SU-DHL-6 (cell line): Measurements from ENCODE around the gene EXOC4.

Experiments used
- H2AFZ ChIP-seq: fragments of 200-600 bp; sonication (generic); 2 replicates; pipeline ENCODE4 v1.6.1; 2014; ENCODE audit warnings: low read depth, mild to moderate bottlenecking, moderate library complexity, mixed read lengths, antibody characterized with exemption, low read length; ENCODE audit not compliant: severe bottlenecking
- H3F3A ChIP-seq: fragments of 200-600 bp; shearing (Covaris generic); 2 replicates; pipeline ENCODE4 v1.6.0; 2016; ENCODE audit warnings: antibody characterized with exemption, mild to moderate bottlenecking; ENCODE audit not compliant: insufficient read depth
- H3K27ac ChIP-seq: fragments of 200-600 bp; sonication (generic); 2 replicates; pipeline ENCODE4 v1.5.1; 2016; ENCODE audit warnings: low read depth, mild to moderate bottlenecking, low read length, moderate library complexity, mixed read lengths
- H3K27me3 ChIP-seq: fragments of 200-600 bp; sonication (generic), shearing (Covaris generic); 2 replicates; pipeline ENCODE4 v1.6.0; 2014; ENCODE audit warnings: mild to moderate bottlenecking, low read length
- H3K36me3 ChIP-seq: fragments of 200-600 bp; sonication (generic); 2 replicates; pipeline ENCODE4 v1.6.1; 2014; ENCODE audit warnings: mild to moderate bottlenecking, low read length, mixed read lengths
- H3K4me2 ChIP-seq: fragments of 300-600, 200-600 bp; shearing (Covaris generic), sonication (generic); 2 replicates; pipeline ENCODE4 v1.6.0; 2014; ENCODE audit warnings: low read length, low read depth, mild to moderate bottlenecking; ENCODE audit not compliant: poor library complexity, severe bottlenecking
- H3K4me3 ChIP-seq: fragments of 200-600 bp; sonication (generic); 2 replicates; pipeline ENCODE4 v1.5.1; 2014; ENCODE audit warnings: antibody characterized with exemption, low read length, mild to moderate bottlenecking, mixed read lengths; ENCODE audit not compliant: insufficient read depth, poor library complexity, severe bottlenecking
- H3K79me2 ChIP-seq: fragments of 200-600 bp; sonication (generic); 2 replicates; pipeline ENCODE4 v1.6.1; 2014; ENCODE audit warnings: mild to moderate bottlenecking, low read length, moderate library complexity; ENCODE audit not compliant: insufficient read depth
- H3K9ac ChIP-seq: fragments of 200-600 bp; sonication (generic); 2 replicates; pipeline ENCODE4 v1.7.0; 2014; ENCODE audit warnings: mild to moderate bottlenecking, low read length
- H3K9me2 ChIP-seq: fragments of 200-600 bp; sonication (generic); replicated peaks from 2 replicates; pipeline ENCODE4 v1.6.1; 2014; ENCODE audit warnings: low read length; ENCODE audit not compliant: insufficient read depth
- H3K9me3 ChIP-seq: fragments of 200-600 bp; sonication (generic); 2 replicates; pipeline ENCODE4 v1.6.1; 2014; ENCODE audit warnings: low read length, mixed read lengths; ENCODE audit not compliant: insufficient read depth
- H4K20me1 ChIP-seq: fragments of 200-600 bp; sonication (generic); 2 replicates; pipeline ENCODE4 v1.6.1; 2014; ENCODE audit warnings: low read depth, mild to moderate bottlenecking, antibody characterized with exemption, low read length, moderate library complexity, mixed read lengths
- EZH2phosphoT487 ChIP-seq: fragments of 200-600 bp; sonication (generic), shearing (Covaris generic); conservative IDR thresholded peaks from 2 replicates; pipeline ENCODE4 v1.6.1; 2018; ENCODE audit warnings: mild to moderate bottlenecking, antibody characterized with exemption, low read length, moderate library complexity, mixed read lengths
- TF ChIP-seq, protein P1 (sequence below): fragments of 200-600 bp; sonication (generic); IDR thresholded peaks from one replicate; pipeline ENCODE4 v1.5.1; 2017; ENCODE audit warnings: antibody characterized with exemption, mild to moderate bottlenecking, low read length, moderate library complexity; ENCODE audit not compliant: insufficient read depth, poor library complexity, severe bottlenecking

EXOC4 gene

DNA sequence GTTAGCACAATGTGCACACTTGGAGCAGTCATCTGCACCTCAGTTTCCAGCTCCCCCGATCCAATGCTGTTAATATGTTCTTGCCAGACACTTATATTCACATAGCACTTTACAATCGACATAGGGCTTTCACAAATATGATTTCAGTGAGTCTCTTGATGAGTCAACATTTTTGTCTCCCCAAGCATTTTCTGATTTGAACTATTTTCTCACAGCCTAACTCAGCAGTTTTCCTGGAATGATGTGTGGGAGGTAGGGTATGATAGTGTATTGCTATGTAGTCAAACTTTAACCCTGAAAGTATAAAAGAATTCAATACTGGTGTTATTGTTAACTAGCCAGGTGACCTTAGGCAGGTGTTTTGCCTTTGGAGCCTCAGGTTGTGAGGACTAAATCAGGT is 791.8 kb downstream of the EXOC4 start:
- Histone ChIP-seq H3K9ac (no peak overlapping the region), H3K79me2 (no peaks in the 10 kb centered on the region), H3K9me2 (no peaks in the 10 kb centered on the region), H3K9me3 (no peaks in the 10 kb centered on the region), H3K4me2 (no peak overlapping the region), H3F3A (no peaks in the 10 kb centered on the region), H3K4me3 (no peak overlapping the region), H2AFZ (no peak overlapping the region), H3K36me3 (no peaks in the 10 kb centered on the region), H4K20me1 (no peaks in the 10 kb centered on the region), H3K27ac (no peak overlapping the region), H3K27me3 (no peaks in the 10 kb centered on the region)
- TF ChIP-seq, protein P1, sequence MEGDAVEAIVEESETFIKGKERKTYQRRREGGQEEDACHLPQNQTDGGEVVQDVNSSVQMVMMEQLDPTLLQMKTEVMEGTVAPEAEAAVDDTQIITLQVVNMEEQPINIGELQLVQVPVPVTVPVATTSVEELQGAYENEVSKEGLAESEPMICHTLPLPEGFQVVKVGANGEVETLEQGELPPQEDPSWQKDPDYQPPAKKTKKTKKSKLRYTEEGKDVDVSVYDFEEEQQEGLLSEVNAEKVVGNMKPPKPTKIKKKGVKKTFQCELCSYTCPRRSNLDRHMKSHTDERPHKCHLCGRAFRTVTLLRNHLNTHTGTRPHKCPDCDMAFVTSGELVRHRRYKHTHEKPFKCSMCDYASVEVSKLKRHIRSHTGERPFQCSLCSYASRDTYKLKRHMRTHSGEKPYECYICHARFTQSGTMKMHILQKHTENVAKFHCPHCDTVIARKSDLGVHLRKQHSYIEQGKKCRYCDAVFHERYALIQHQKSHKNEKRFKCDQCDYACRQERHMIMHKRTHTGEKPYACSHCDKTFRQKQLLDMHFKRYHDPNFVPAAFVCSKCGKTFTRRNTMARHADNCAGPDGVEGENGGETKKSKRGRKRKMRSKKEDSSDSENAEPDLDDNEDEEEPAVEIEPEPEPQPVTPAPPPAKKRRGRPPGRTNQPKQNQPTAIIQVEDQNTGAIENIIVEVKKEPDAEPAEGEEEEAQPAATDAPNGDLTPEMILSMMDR, result no peak
- no peak for TF ChIP-seq EZH2phosphoT487

DNA sequence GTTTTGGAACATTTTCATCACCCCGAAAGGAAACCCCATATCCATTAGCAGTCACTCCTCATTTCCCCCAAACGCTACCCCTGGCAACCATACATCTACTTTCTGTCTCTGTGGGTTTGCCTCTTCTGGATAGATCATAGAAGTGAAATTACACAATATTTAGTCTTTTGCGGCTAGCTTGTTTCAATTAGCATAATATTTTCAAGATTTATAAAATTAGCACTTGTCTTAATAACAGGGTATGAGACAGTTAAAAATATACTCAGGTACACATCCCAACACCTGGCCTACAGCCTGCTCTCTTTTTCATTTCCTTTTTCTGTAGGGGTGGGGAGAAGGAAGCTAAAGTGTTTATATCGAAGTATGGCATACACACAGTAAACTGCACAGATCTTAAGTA is 792.8 kb downstream of the EXOC4 start:
- Histone ChIP-seq H3K79me2 (no peaks in the 10 kb centered on the region), H3K27ac (no peak overlapping the region), H3K4me3 (no peak overlapping the region), H3F3A (no peaks in the 10 kb centered on the region), H3K27me3 (no peaks in the 10 kb centered on the region), H3K9ac (no peak overlapping the region), H2AFZ (no peak overlapping the region), H3K36me3 (no peaks in the 10 kb centered on the region), H3K9me2 (no peaks in the 10 kb centered on the region), H3K9me3 (no peaks in the 10 kb centered on the region), H4K20me1 (no peaks in the 10 kb centered on the region), H3K4me2 (peak overlapping the region; percentile 30)
- TF ChIP-seq, protein P1, result no peak
- TF ChIP-seq EZH2phosphoT487, result no peak

DNA sequence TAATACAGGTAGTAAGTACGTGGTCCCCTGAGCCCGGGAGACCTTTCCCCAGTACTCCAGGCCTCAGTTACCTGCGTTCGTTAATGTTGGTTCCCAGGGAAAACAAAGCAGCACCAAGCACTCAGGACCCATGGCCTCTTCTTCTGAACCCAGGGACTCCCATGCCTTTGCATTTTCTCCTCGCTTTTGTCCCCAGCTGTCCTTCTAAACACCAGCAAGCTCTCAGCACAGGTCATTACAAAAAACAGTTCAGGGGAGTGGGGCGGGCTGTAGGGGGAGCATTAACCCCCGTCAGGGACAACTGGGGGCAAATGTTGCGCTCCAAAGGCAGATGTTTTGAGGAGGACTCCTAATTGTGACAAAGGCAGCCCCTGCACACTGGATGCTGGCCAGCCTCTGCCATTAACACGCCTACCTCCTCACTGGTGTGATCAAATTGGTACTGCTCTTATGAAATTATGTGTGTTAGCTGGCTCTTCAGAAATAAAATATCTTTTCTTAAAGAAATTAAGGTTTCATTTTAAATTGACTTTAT is 793.8 kb downstream of the EXOC4 start:
- TF ChIP-seq, protein P1, result no peak
- TF ChIP-seq EZH2phosphoT487, result no peak
- H3K9ac ChIP-seq, result no peak overlapping the region
- H3K4me3 ChIP-seq, result no peak overlapping the region
- no peak overlapping the region for H2AFZ ChIP-seq
- no peaks in the 10 kb centered on the region for H3F3A ChIP-seq
- H3K79me2 ChIP-seq, result no peaks in the 10 kb centered on the region
- H3K4me2 ChIP-seq, result no peak overlapping the region
- H3K27me3 ChIP-seq, result no peaks in the 10 kb centered on the region
- no peaks in the 10 kb centered on the region for H3K9me2 ChIP-seq
- no peaks in the 10 kb centered on the region for H4K20me1 ChIP-seq
- no peak overlapping the region for H3K27ac ChIP-seq
- no peaks in the 10 kb centered on the region for H3K36me3 ChIP-seq
- no peaks in the 10 kb centered on the region for H3K9me3 ChIP-seq

DNA sequence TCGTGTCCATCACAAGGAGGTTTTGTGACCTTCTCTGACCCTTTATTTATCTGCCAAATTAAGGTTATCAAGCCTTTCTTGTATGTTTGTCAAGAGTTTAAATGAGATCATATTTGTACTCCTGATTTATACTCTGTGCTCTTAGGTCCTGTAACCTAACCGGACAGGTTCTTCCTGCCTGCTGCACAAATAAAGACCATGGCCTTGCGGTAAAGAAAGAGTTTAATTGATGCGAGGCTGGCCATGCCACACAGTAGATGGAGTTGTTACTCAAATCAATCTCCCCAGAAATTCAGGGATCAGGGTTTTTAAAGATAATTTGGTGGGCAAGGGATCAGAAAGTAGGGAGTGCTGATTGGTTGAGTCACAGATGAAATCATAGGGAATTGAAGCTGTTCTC is 794.8 kb downstream of the EXOC4 start:
- no peak for TF ChIP-seq EZH2phosphoT487
- TF ChIP-seq, protein P1, result no peak

More for the DNA sequence above, 794.8 kb downstream of the EXOC4 start:
- H3K27ac ChIP-seq, result no peak overlapping the region
- no peaks in the 10 kb centered on the region for H3K9me2 ChIP-seq
- H2AFZ ChIP-seq, result no peak overlapping the region
- H4K20me1 ChIP-seq, result no peaks in the 10 kb centered on the region
- H3K36me3 ChIP-seq, result no peaks in the 10 kb centered on the region
- no peaks in the 10 kb centered on the region for H3K79me2 ChIP-seq
- no peaks in the 10 kb centered on the region for H3K27me3 ChIP-seq
- H3F3A ChIP-seq, result no peaks in the 10 kb centered on the region
- no peak overlapping the region for H3K4me2 ChIP-seq
- no peak overlapping the region for H3K4me3 ChIP-seq
- no peaks in the 10 kb centered on the region for H3K9me3 ChIP-seq
- H3K9ac ChIP-seq, result no peak overlapping the region
